Left ventricle myocardium superior (tissue), 1 donor: ENCODE results near the gene GNB1. TPM values are rescaled to one million over a fixed set of nuclear protein-coding genes. Genes with fewer than 3 reads are reported as not detected.
A peak's percentile ranks its signal among the peaks of the same experiment; 100 is the strongest.

ENCODE experiments used
- ATAC-seq: fragments of 200-7000 bp; cut with Tn5 transposase; one replicate; pipeline ENCODE4 v1.9.1; 2020; ENCODE audit warnings: mild to moderate bottlenecking, moderate library complexity
- DNase-seq: peaks from one replicate; pipeline ENCODE4 v3.0.0-alpha.2; 2020
- intact Hi-C: fragments of 100-400 bp; cut with micrococcal nuclease; formaldehyde crosslinking; loops from one replicate; pipeline ENCODE4 v1.11.0; 2022
- total RNA-seq: library from RNA; stranded (reverse); fragmentation: NEBNext Ultra II Directional; extraction: Animal tissue kit (Norgen Biotek cat#: 25700); gene quantifications from one replicate; pipeline ENCODE4 v1.2.1, GENCODE V29; 2021
- donor health status: DM: no; HTN: yes; CAD: no; lungs with severe emphysema.

Gene GNB1
- total RNA-seq, 1 donor from 2014 or later: 172 TPM

- no peak for ATAC-seq
- peak; percentile 26 for DNase-seq
- intact Hi-C loops: no loop called here
Measured at GRCh38 chr1:1924849-1925248, 34.0 kb upstream of the GNB1 start.

GRCh38 chr1:1924386-1924785 lies 33.5 kb upstream of the GNB1 start:
- DNase-seq (peak; percentile 10), ATAC-seq (no peak)
- intact Hi-C loops: no loop called here

- DNase-seq (peak; percentile 28), ATAC-seq (no peak)
- intact Hi-C loops: no loop called here
Measured at GRCh38 chr1:1922956-1923833, 32.3 kb upstream of the GNB1 start.

- intact Hi-C loops: no loop called here
- no peak for DNase-seq
- no peak for ATAC-seq
Measured at GRCh38 chr1:1922702-1922955, 31.7 kb upstream of the GNB1 start.

GRCh38 chr1:1921901-1922701 lies 31.2 kb upstream of the GNB1 start:
- DNase-seq: peak; percentile 31

GRCh38 chr1:1921459-1921862 lies 30.6 kb upstream of the GNB1 start:
- DNase-seq (peak; percentile 24), ATAC-seq (no peak)
- intact Hi-C loops: no loop called here

More at GRCh38 chr1:1921901-1922701, 31.2 kb upstream of the GNB1 start:
- intact Hi-C loops: no loop called here
- no peak for ATAC-seq

GRCh38 chr1:1920608-1921458 lies 29.9 kb upstream of the GNB1 start:
- peak; percentile 37 for DNase-seq
- intact Hi-C loops: no loop called here
- ATAC-seq: no peak

GRCh38 chr1:1920057-1920607 lies 29.2 kb upstream of the GNB1 start:
- ATAC-seq: no peak
- intact Hi-C loops: no loop called here
- peak; percentile 39 for DNase-seq

- peak; percentile 90 for ATAC-seq
- intact Hi-C loops: no loop called here
- peak; percentile 100 for DNase-seq
Measured at GRCh38 chr1:1919304-1920056, 28.6 kb upstream of the GNB1 start.

- intact Hi-C loops: no loop called here
- ATAC-seq (no peak), DNase-seq (no peak)
Measured at GRCh38 chr1:1918901-1919303, 28.0 kb upstream of the GNB1 start, which contains the start of gene TMEM52. Gene TMEM52 (minus strand): TSS chr1:1919279. CDS start chr1:1919265, 14 bp downstream.

GRCh38 chr1:1917995-1918900 lies 27.4 kb upstream of the GNB1 start:
- peak; percentile 34 for DNase-seq
- peak; percentile 0 for ATAC-seq
- intact Hi-C loops: no loop called here

GRCh38 chr1:1917304-1917976 lies 26.6 kb upstream of the GNB1 start:
- no peak for ATAC-seq
- intact Hi-C loops: no loop called here

GRCh38 chr1:1916851-1917251 lies 26.0 kb upstream of the GNB1 start:
- peak; percentile 40 for DNase-seq
- no peak for ATAC-seq
- intact Hi-C loops: no loop called here

More at GRCh38 chr1:1917304-1917976, 26.6 kb upstream of the GNB1 start:
- peak; percentile 25 for DNase-seq

- no peak for ATAC-seq
- DNase-seq: peak; percentile 18
- intact Hi-C loops: no loop called here
Measured at GRCh38 chr1:1915911-1916840, 25.3 kb upstream of the GNB1 start.

GRCh38 chr1:1914971-1915692 lies 24.2 kb upstream of the GNB1 start, which contains the start of gene CALML6:
Gene CALML6 (plus strand): TSS chr1:1915260. CDS start chr1:1915281, 21 bp downstream.
- intact Hi-C loops: no loop called here

More at GRCh38 chr1:1914971-1915692, 24.2 kb upstream of the GNB1 start, which contains the start of gene CALML6:
- DNase-seq (peak; percentile 36), ATAC-seq (no peak)
